Measurements from ENCODE around the gene ARHGAP35.
"Not testable (repeated sequence)": the region's sequence is repeated elsewhere in the genome, so short reads cannot be mapped to it uniquely, and the experiment has no call there.

ARHGAP35 gene

GRCh38 chr19:46850228-46851203 lies 10.3 kb upstream of the ARHGAP35 start, which contains the start of gene AP2S1:
Gene AP2S1 (minus strand): TSS chr19:46850846. CDS start chr19:46850766, 80 bp downstream.
- TF ChIP-seq CTCF (IDR thresholded peaks at IDR 0.05; ENCODE audit: insufficient read depth, low read depth, low read length, missing control alignments) = no peak
- peak; percentile 99 for DNase-seq (ENCODE audit: low read depth)
- H3K4me3 ChIP-seq (ENCODE audit: low read length) = peak within 1 kb of the TSS; percentile 97

DNA sequence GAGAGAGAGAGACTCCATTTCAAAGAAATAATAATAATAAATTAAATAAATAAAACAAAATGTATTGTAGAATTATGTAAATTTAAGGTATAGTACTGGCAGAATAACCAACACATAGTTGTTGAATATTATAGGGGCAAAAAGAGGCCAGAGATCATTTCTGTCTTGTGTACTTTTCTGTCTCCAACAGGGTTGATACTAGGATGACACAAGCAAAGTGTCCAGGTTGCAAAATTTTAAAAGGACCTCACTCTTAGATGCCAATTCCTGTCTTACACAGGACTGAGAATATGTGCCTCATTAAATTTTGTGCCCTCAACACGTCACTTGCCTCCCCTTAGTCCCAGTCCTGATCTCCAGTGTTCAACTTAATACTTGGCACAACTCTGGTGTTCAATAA lies 8.0 kb upstream of the ARHGAP35 start:
- no peak for DNase-seq (ENCODE audit: low read depth)
- no peak for TF ChIP-seq CTCF (IDR thresholded peaks at IDR 0.05; ENCODE audit: insufficient read depth, low read depth, low read length, missing control alignments)
- no peak overlapping the region for H3K4me3 ChIP-seq (ENCODE audit: low read length)

GRCh38 chr19:46854698-46855097 lies 6.1 kb upstream of the ARHGAP35 start:
- H3K4me3 ChIP-seq (ENCODE audit: low read length); DNase-seq (ENCODE audit: low read depth): not testable (repeated sequence)

- TF ChIP-seq CTCF (IDR thresholded peaks at IDR 0.05; ENCODE audit: insufficient read depth, low read depth, low read length, missing control alignments) = peak; percentile 76
- peak overlapping the region; percentile 36 for H3K4me3 ChIP-seq (ENCODE audit: low read length)
- DNase-seq (ENCODE audit: low read depth) = peak; percentile 97
These were observed 4.5 kb upstream of the ARHGAP35 start for GRCh38 chr19:46856062-46857022.

- TF ChIP-seq CTCF (IDR thresholded peaks at IDR 0.05; ENCODE audit: insufficient read depth, low read depth, low read length, missing control alignments) = no peak
- no peak for DNase-seq (ENCODE audit: low read depth)
- peak overlapping the region; percentile 27 for H3K4me3 ChIP-seq (ENCODE audit: low read length)
These were observed 1.1 kb upstream of the ARHGAP35 start for GRCh38 chr19:46859637-46860124.

- DNase-seq (ENCODE audit: low read depth) = peak; percentile 99
- peak overlapping the region; percentile 70 for H3K4me3 ChIP-seq (ENCODE audit: low read length)
- TF ChIP-seq CTCF (IDR thresholded peaks at IDR 0.05; ENCODE audit: insufficient read depth, low read depth, low read length, missing control alignments) = no peak
These were observed 512 bp upstream of the ARHGAP35 start for GRCh38 chr19:46860125-46860845.

Data from epithelial cell of esophagus (primary cell).